NCI-H226 (cell line): ENCODE data around the gene KDM5D.
A peak's percentile ranks its signal among the peaks of the same experiment; 100 is the strongest.

Experiments
- DNase-seq: peaks from one replicate; pipeline ENCODE4 v3.0.0-alpha.2; 2015

Gene KDM5D

DNA sequence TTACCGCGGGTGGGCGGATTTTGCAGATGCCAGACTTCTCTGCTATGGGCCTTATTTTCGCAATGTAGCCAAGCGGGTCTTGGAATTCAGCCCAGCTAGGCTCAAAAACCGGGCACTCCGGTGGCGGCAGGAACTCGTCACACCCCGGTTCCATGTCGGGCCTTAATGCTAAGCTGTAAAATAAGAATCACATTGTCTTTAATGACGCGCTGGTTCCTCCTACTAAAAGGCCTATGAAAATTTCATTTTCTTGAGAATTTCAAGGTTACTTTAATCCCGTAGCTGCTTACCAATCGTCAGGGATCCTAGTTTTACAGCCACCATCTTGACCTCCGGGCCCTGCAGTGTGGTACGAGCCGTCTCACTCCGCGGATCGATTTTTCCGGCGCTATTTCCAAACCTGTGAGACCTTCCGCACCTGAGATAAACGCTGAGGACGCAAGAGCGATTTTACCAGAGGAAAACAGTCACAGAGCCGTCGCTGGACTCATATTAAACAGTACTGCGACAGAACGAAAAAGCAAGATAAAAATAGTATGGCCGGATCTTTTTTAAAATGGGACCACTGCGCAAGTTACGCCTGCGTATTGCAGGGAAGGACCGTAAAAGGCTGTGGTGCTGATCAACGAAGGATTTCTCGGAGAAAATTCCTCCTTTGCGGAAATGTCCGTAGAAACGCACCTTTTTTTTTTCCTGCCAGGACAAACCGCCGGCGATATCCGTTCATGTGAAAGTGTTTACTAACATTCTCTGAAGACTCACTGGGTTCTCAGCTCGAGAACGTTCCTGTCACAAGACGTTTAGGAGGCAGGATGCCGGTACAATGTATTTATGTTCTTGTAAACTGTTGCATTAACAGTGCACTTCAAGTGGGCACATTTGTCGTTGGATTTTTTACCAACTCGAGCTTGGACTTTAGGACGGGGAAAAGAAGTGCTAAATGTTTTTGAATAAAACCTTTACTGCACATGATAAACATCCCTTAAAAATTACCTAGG lies at the start of gene KDM5D:
TSS of gene KDM5D (minus strand) at position 346 of the 998 bp plus-strand sequence. CDS start at position 154, 192 bp downstream.
- peak; percentile 30 for DNase-seq

DNA sequence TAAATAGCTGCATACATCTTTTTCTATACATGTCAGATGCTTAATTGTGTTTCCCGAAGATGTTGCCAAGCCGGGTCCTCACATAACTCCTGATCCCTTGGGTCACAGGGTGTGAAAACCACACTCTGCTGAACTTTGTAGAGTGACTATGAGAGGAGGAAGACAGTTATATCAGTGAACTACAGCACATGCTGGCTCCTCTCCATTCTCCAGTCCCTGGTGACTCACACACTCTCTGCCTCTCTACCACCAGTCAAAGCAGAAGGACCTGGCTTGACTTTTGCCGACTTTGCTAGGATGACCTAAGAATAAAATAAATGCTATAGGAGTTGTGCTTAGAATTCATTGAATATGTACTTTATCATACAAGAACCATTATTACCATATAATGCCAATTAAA lies 23.8 kb upstream of the KDM5D start:
- no peak for DNase-seq

DNA sequence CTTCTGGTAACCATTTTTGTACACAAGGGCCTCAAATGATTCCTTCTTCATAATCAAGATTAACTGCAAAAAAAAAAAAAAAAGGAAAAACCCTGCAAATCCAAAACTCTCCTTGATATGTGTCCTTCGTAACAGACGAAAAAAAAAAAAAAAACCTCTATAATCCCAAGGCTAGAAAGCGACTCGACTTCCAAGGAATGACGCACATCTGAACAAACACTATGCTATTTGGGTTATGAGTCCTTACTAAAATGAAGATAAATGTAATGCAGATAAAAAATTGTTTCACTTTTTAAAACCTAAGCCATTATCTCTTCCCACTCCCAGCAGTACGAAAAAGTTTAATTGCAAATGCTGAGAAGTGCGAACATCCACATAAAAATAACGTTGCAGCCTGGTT lies 1.2 kb downstream of the KDM5D start:
- DNase-seq = no peak

DNA sequence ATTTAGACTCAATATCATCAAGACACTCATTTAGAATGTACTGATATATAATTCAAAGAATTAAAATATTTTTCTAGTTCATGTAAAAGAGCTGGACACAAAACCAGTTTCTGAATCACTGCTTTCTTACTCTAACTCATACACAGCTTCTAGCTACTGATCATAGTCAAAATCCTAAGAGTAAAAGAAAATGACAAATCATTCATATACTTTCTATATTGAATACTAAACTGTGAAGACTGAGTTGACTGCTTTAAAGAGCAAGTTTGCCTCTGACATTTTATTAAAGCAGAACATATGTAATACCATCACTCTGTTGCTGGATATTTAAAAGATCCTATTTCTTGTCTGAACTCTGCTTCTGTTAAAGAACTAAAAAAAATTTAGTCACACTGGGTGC lies 2.4 kb downstream of the KDM5D start:
- no peak for DNase-seq

DNA sequence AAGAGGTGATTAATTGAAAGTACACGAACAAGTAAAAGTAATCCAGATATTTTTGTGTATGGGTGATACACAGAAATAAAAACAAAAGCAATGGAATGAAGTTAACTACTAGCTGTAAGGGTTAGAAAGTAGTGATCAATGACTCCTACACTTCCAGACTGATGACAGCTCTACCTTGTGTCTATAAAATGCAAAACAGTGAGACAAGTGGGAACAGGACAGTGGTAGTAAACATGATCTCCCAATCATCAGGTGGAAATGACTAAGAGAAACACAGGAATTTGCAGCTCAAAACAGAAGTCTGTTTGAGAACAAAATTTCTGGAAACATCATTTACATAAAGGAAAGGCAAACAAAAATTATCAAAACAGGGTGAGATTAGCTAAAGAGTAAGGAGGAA lies 10.1 kb downstream of the KDM5D start:
- DNase-seq = no peak

DNA sequence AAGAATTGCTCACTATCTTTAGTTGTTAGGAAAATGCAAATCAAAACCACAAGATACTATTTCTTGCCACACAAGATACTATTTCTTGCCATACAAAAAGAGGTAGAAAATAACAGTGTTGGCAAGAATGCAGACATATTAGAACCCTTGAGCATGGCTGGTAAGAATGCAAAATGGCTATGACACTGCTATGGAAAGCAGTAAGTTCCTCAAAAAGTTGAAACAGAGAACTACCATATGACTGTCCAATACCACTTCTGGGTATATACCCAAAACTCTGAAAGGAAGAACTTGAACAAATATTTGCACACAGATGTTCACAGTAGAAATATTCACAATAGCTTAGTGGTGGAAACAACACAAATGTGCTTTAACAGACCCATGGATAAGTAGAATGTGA lies 26.6 kb downstream of the KDM5D start:
- no peak for DNase-seq

DNA sequence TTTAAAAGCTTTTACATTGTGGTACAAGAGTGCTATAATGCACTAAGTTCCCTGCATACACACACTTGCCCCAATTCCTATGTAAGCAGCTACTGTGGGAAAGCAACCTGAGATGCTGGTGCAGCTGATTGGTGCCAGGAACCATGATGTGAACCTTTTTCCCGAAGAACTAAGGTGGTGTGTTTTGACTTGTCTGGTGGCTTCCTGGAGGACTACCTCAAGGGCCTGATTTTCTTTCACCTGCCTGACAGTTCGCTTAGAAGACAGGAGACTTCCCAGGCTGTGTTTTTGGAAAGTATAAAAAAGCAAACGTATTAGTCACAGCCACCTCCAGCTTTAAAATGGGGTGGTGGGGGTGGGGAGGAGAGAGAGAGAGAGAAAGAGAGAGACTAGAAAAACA lies 27.4 kb downstream of the KDM5D start:
- no peak for DNase-seq

DNA sequence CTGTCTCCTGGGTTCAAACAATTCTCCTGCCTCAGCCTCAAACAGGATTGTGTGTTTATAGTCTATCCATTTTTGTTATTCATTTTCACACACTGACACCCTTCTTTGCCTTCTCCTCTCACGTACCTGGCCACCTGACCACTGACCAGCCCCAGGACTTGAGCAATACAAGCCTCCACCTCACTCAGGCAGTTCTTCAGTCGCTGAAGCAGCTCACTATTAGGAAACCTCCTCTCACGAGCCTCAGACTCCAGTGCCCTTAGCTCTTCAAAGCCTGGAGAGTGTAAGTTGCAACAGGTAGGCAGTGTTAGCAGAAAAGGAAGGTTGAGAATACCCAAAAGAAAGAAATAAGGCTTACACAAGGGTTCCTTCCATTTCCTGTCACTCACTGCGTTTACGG lies 29.3 kb downstream of the KDM5D start:
- DNase-seq = no peak

DNA sequence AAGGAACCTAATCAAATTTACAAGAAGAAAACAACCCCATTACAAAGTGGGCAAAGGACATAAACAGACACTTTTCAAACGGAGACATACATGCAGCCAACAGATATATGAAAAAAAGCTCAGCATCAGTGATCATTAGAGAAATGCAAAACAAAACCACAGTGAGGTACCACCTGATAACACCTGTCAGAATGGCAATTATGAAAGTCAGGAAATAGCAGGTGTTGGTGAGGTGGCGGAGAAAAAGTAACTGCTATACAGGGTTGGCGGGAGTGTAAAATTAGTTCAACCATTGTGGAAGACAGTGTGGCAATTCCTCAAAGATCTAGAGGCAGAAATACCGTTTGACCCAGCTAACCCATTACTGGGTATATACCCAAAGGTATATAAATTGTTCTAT lies 31.1 kb downstream of the KDM5D start:
- no peak for DNase-seq

DNA sequence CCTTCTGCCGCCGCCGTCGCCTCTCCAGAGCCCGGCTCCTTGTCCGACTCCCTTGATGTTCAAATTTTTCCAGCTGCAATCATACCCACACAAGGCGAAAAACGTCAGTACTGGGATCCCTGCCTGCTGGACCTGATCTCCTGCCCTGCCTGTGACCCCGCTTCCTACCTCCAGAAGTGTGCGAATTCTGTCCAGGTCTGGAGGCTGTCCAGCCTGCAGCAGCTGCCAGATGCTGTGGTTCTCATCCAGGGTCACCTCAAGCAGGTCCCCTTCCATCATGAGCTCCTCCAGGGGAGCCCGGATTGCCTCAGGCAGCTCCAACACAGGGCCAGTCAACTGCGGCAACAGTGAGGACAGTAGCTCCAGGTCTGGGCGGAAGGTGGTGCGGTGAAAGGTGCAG lies 38.3 kb downstream of the KDM5D start:
- no peak for DNase-seq

DNA sequence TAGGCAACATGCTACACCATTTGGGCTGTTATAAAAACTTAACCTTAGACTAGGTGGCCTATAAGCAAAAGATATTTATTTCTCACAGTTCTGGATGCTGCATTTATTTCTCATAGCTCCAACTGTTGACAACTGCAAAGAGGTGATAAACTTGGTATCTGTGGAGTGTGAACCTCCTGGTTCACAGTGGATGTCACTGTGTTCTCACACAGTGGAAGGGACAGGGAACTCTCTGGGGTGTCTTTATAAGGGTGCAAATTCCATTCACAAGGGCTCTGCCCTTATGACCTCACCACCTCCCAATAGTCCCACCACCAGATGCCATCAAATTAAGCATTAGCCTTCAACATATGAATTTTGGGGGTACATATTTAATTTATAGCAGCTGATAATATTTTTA lies 46.0 kb downstream of the KDM5D start:
- DNase-seq = no peak

DNA sequence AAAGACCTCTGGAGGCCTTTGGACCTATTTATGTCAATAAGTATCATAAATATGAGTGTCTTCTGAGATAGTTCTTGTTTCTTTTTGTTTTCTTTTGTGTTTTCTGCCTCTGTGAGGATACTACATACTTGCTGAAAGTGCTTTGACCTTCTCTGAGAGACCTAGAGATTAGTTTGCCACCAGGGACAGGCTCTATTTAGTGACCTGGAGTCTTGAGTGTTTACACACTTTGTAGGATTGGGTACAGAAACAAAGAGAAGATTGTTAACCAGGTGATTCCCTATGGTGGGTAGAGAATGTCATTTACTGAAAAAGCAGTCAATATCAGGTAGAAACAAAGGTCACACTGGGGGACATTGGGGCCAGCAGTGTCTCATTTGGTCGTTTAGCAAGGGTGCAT lies 63.7 kb downstream of the KDM5D start:
- no peak for DNase-seq
